Mucosa of gallbladder (tissue), 1 donor: ENCODE data around the gene NANS. TPM values are rescaled to one million over a fixed set of nuclear protein-coding genes. Genes with fewer than 3 reads are reported as not detected.
A peak's percentile ranks its signal among the peaks of the same experiment; 100 is the strongest.

Experiments used
- DNase-seq: peaks from one replicate; pipeline ENCODE4 v3.0.0-alpha.2; 2020; ENCODE audit warnings: low spot score
- total RNA-seq: library from RNA; stranded (reverse); gene quantifications from one replicate; pipeline ENCODE4 v1.2.1, GENCODE V29; 2021
- donor health status: DM: no; HTN: no; CAD: no.

NANS gene
- total RNA-seq, 1 donor from 2014 or later, result 69.3 TPM

- DNase-seq, result no peak
Measured at GRCh38 chr9:98038958-98039357, 17.6 kb upstream of the NANS start.

- peak; percentile 68 for DNase-seq
Measured at GRCh38 chr9:98039607-98040017, 16.9 kb upstream of the NANS start.

GRCh38 chr9:98040212-98040611 lies 16.3 kb upstream of the NANS start:
- DNase-seq, result no peak

- DNase-seq, result no peak
Measured at GRCh38 chr9:98043915-98044314, 12.6 kb upstream of the NANS start.

GRCh38 chr9:98045234-98046179 lies 11.0 kb upstream of the NANS start:
- no peak for DNase-seq

GRCh38 chr9:98046180-98046543 lies 10.4 kb upstream of the NANS start:
- DNase-seq, result no peak

GRCh38 chr9:98047002-98047401 lies 9.5 kb upstream of the NANS start:
- DNase-seq, result no peak

GRCh38 chr9:98049288-98050072 lies 7.1 kb upstream of the NANS start:
- no peak for DNase-seq

GRCh38 chr9:98050351-98050750 lies 6.2 kb upstream of the NANS start:
- DNase-seq, result no peak

GRCh38 chr9:98054376-98054951 lies 2.1 kb upstream of the NANS start:
- DNase-seq, result no peak

GRCh38 chr9:98057138-98057799 lies 737 bp downstream of the NANS start:
- no peak for DNase-seq

- no peak for DNase-seq
Measured at GRCh38 chr9:98062161-98062560, 5.6 kb downstream of the NANS start.

GRCh38 chr9:98064623-98065392 lies 8.3 kb downstream of the NANS start:
- DNase-seq, result no peak

GRCh38 chr9:98066235-98066634 lies 9.7 kb downstream of the NANS start:
- no peak for DNase-seq

- no peak for DNase-seq
Measured at GRCh38 chr9:98067184-98067583, 10.7 kb downstream of the NANS start.

- no peak for DNase-seq
Measured at GRCh38 chr9:98069551-98069950, 13.0 kb downstream of the NANS start.

GRCh38 chr9:98070704-98071103 lies 14.2 kb downstream of the NANS start:
- no peak for DNase-seq

- no peak for DNase-seq
Measured at GRCh38 chr9:98071737-98072136, 15.2 kb downstream of the NANS start.

GRCh38 chr9:98074115-98074990 lies 17.8 kb downstream of the NANS start:
- peak; percentile 64 for DNase-seq

GRCh38 chr9:98075332-98075805 lies 18.8 kb downstream of the NANS start:
- peak; percentile 71 for DNase-seq
